Aorta (tissue), 5 donors: ENCODE data around the gene FANCL. TPM values are rescaled to one million over a fixed set of nuclear protein-coding genes. Genes with fewer than 3 reads are reported as not detected.
"Not testable (repeated sequence)": the region's sequence is repeated elsewhere in the genome, so short reads cannot be mapped to it uniquely, and the experiment has no call there.

Experiments used
- ATAC-seq: fragments of 200-7000 bp; cut with Tn5 transposase; one replicate; pipeline ENCODE4 v1.9.1; 2022; ENCODE audit warnings: moderate library complexity; ENCODE audit not compliant: low FRiP score
- DNase-seq, 2 donors: peaks; one replicate each; pipeline ENCODE4 v3.0.0-alpha.2; 2020
- H3K27ac ChIP-seq, 2 donors: one replicate each; pipeline ENCODE4 v1.5.1; 2013; ENCODE audit warnings: low read length in 2 of 2, mild to moderate bottlenecking in 2 of 2, moderate library complexity in 2 of 2, control low read depth in 1 of 2, inconsistent platforms in 1 of 2, low read depth in 1 of 2
- H3K27me3 ChIP-seq, 2 donors: one replicate each; pipeline ENCODE4 v1.6.1; 2013; ENCODE audit warnings: control low read depth in 1 of 2, low read length in 1 of 2, mild to moderate bottlenecking in 1 of 2, moderate library complexity in 1 of 2; ENCODE audit not compliant: insufficient read depth in 2 of 2, control insufficient read depth in 1 of 2
- H3K36me3 ChIP-seq, 2 donors: one replicate each; pipeline ENCODE4 v1.6.1; 2013; ENCODE audit warnings: control low read depth in 1 of 2, low read length in 1 of 2, mild to moderate bottlenecking in 1 of 2; ENCODE audit not compliant: insufficient read depth in 2 of 2, control insufficient read depth in 1 of 2
- H3K4me1 ChIP-seq, 2 donors: one replicate each; pipeline ENCODE4 v1.6.1; 2013; ENCODE audit warnings: low read length in 2 of 2, control low read depth in 1 of 2, mild to moderate bottlenecking in 1 of 2, moderate library complexity in 1 of 2; ENCODE audit not compliant: insufficient read depth in 2 of 2, control insufficient read depth in 1 of 2
- H3K4me3 ChIP-seq, 2 donors: one replicate each; pipeline ENCODE4 v1.5.1; 2013; ENCODE audit warnings: low read length in 2 of 2, control low read depth in 1 of 2, mild to moderate bottlenecking in 1 of 2
- H3K9me3 ChIP-seq: one replicate; pipeline ENCODE4 v1.6.1; 2013; ENCODE audit warnings: mild to moderate bottlenecking, low read length; ENCODE audit not compliant: control insufficient read depth
- WGBS, 2 donors: extraction: QIAGEN DNeasy Blood & Tissue Kit; methylation state at CpG; one replicate each; pipeline ENCODE4 v1.1.7; 2013; 5-methylcytosine and 5-hydroxymethylcytosine counted together
- intact Hi-C, 2 donors: fragments of 100-400 bp; cut with DNase I; formaldehyde crosslinking; loops; one replicate each; pipeline versions ENCODE4 v1.14.2 to v1.15.0; 2022
- polyA plus RNA-seq, 2 donors: library from polyadenylated mRNA; stranded (reverse); fragments of 200-250 nt; gene quantifications; one replicate each; pipeline ENCODE4 v1.2.3, GENCODE V29; 2013
- total RNA-seq, 2 donors: library from RNA; stranded (reverse); fragmentation: NEBNext Ultra II Directional; extraction: Animal tissue kit (Norgen Biotek cat#: 25700); gene quantifications; one replicate each; pipeline ENCODE4 v1.2.1, GENCODE V29; 2021
- donor health status: healthy with polysubstance abuse.
- donor health status: Bipolar disorder and iron deficiency.
- donor health status: DM: no; HTN: no; CAD: no.
- donor health status: DM: no; HTN: no; CAD: no.
- donor health status: DM: yes; HTN: yes; CAD: no.

Gene FANCL
- total and polyA plus RNA-seq, 4 donors: 8.3 to 28.6 (median 16.8) TPM

GRCh38 chr2:58127111-58127510 lies 114.0 kb downstream of the FANCL start:
- no peaks in the 10 kb centered on the region for H3K9me3 ChIP-seq
- no peaks in the 10 kb centered on the region for H3K4me1 ChIP-seq
- no peaks in the 10 kb centered on the region for H3K27me3 ChIP-seq
- WGBS, 2 donors: 96 to 97% methylated on average over 3 of the region's 3 CpGs
- H3K4me3 ChIP-seq: no peak overlapping the region
- H3K27ac ChIP-seq: no peak overlapping the region
- H3K36me3 ChIP-seq: no peaks in the 10 kb centered on the region
- DNase-seq: no peak
- no peak for ATAC-seq
- intact Hi-C loops: no loop called here

GRCh38 chr2:58122540-58122939 lies 118.6 kb downstream of the FANCL start:
- no peaks in the 10 kb centered on the region for H3K9me3 ChIP-seq
- H3K27ac ChIP-seq: no peak overlapping the region
- DNase-seq: no peak
- H3K27me3 ChIP-seq: no peaks in the 10 kb centered on the region
- ATAC-seq: no peak
- H3K4me1 ChIP-seq: no peaks in the 10 kb centered on the region
- intact Hi-C loops: no loop called here
- WGBS, 2 donors: 98 to 99% methylated on average over 3 of the region's 3 CpGs
- no peaks in the 10 kb centered on the region for H3K36me3 ChIP-seq
- H3K4me3 ChIP-seq: no peak overlapping the region

- DNase-seq (no peak), ATAC-seq (no peak)
- WGBS, 2 donors: 87 to 88% methylated on average over 3 of the region's 3 CpGs
- Histone ChIP-seq H3K27ac (no peak overlapping the region), H3K9me3 (no peaks in the 10 kb centered on the region), H3K27me3 (no peaks in the 10 kb centered on the region), H3K4me3 (no peak overlapping the region), H3K36me3 (no peaks in the 10 kb centered on the region), H3K4me1 (no peaks in the 10 kb centered on the region)
- intact Hi-C loops: no loop called here
Observed at GRCh38 chr2:58122040-58122439, 119.1 kb downstream of the FANCL start.

- H3K27me3 ChIP-seq: no peaks in the 10 kb centered on the region
- H3K36me3 ChIP-seq: no peaks in the 10 kb centered on the region
- ATAC-seq (no peak), DNase-seq (no peak)
- no peaks in the 10 kb centered on the region for H3K4me1 ChIP-seq
- no peak overlapping the region for H3K27ac ChIP-seq
- no peak overlapping the region for H3K4me3 ChIP-seq
- intact Hi-C loops: no loop called here
- no peaks in the 10 kb centered on the region for H3K9me3 ChIP-seq
- 96 to 99% methylated on average over 5 of the region's 5 CpGs for WGBS, 2 donors
Observed at GRCh38 chr2:58120626-58121229, 120.4 kb downstream of the FANCL start.

- H3K9me3 ChIP-seq, H3K4me1 ChIP-seq, intact Hi-C loops, DNase-seq, H3K27me3 ChIP-seq, H3K4me3 ChIP-seq, H3K27ac ChIP-seq, ATAC-seq, H3K36me3 ChIP-seq: not testable (repeated sequence)
- 97% methylated on average over 9 of the region's 9 CpGs for WGBS, 2 donors
Observed at GRCh38 chr2:58113563-58113962, 127.6 kb downstream of the FANCL start.

GRCh38 chr2:58110765-58111164 lies 130.4 kb downstream of the FANCL start:
- Histone ChIP-seq H3K36me3 (no peaks in the 10 kb centered on the region), H3K4me3 (no peak overlapping the region), H3K27me3 (no peaks in the 10 kb centered on the region), H3K9me3 (no peaks in the 10 kb centered on the region), H3K4me1 (no peaks in the 10 kb centered on the region), H3K27ac (no peak overlapping the region)
- ATAC-seq: no peak
- no peak for DNase-seq
- intact Hi-C loops: no loop called here
- WGBS, 2 donors: 95 to 97% methylated on average over 6 of the region's 6 CpGs

- H3K27ac ChIP-seq: no peak overlapping the region
- no peaks in the 10 kb centered on the region for H3K4me1 ChIP-seq
- DNase-seq (no peak), ATAC-seq (no peak)
- H3K4me3 ChIP-seq: no peak overlapping the region
- H3K9me3 ChIP-seq: no peaks in the 10 kb centered on the region
- whole genome bisulfite sequencing, 2 donors: 93% methylated on average over 2 of the region's 2 CpGs
- intact Hi-C loops: no loop called here
- H3K27me3 ChIP-seq: no peaks in the 10 kb centered on the region
- no peaks in the 10 kb centered on the region for H3K36me3 ChIP-seq
Observed at GRCh38 chr2:58109481-58109880, 131.6 kb downstream of the FANCL start.

Other genes with a start within 250 kb of the FANCL start
- gene VRK2, start 194.5 kb downstream of the FANCL start, total RNA-seq: 10 to 100 TPM; 21.9 to 22.3 TPM
- gene VRK2, start 194.5 kb downstream of the FANCL start, polyA plus RNA-seq: 10 to 100 TPM; 10.1 to 11.2 TPM